KG1 (cell line): ENCODE data around the gene FRZB.
"Not testable (repeated sequence)": the region's sequence is repeated elsewhere in the genome, so short reads cannot be mapped to it uniquely, and the experiment has no call there.

Experiments
- DNase-seq: peaks from one replicate; lab custom pipeline; 2025; lab: John Stamatoyannopoulos, UW

FRZB gene, protein sequence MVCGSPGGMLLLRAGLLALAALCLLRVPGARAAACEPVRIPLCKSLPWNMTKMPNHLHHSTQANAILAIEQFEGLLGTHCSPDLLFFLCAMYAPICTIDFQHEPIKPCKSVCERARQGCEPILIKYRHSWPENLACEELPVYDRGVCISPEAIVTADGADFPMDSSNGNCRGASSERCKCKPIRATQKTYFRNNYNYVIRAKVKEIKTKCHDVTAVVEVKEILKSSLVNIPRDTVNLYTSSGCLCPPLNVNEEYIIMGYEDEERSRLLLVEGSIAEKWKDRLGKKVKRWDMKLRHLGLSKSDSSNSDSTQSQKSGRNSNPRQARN

GRCh38 chr2:182866461-182867406 is at the start of gene FRZB:
Gene FRZB (minus strand): TSS chr2:182866637. CDS start chr2:182866552, 85 bp downstream.
- no peak for DNase-seq

DNA sequence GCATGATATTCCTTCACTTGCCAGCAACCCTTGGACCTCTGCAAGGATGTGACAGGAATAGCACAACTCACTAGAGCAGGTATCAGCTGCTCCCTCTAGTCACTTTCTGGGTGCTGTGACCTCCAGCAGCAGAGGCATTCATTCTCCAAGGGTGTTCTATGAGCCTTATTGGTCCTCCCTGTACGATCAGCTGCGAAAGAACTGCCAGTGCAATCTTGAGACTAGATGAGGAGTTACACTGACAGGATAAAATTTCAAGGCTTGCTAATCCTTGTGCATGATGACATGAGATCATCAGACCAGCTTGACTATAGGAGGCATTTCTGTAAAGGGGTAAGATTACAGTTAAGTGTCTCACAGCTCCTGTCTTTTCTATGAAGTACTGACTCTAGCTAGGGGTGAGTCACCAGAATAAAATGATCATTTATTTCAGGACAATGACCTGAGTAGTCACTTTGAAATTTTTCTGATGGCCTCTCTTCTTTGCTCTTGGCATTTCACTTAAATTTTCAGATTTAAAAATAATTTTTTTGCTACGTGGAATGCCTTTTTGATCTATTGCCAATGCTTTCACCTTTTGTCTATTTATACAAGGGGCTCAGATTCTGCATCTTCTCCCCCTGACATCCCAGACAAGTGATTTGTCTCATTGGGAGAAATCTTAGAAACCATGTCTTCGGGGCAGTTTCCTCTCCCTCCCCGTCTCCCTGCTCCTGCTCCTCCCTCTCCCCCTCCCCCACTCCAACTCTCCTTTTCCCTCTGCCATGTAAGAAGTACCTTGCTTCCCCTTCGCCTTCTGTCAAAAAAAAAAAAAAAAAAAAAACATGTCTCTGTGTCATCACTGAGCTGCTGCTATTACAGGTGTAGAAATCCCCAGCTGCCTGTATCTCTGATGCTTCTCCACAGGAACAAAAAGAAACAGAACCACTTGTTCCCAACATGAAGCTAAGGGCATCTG is 49.2 kb upstream of the FRZB start:
- no peak for DNase-seq

DNA sequence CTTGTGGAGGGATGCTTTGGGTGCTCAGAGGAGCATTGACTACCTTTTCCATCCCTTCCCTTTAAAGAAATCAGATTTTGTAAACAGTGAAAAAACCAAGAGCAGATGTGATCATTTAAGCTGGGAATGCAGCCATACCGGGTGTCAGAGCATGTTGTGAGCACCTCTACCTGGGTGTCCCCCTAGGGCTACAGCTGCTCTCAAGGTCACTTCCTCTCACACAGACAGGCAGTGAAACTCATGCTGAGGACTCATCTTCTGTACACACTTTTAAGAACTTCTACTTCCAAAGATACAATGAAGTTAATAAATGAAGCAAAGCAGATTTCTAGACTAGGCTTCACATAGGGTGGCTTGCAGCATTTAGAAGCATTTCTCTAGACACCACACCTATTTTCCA is 48.4 kb upstream of the FRZB start:
- DNase-seq, result no peak

DNA sequence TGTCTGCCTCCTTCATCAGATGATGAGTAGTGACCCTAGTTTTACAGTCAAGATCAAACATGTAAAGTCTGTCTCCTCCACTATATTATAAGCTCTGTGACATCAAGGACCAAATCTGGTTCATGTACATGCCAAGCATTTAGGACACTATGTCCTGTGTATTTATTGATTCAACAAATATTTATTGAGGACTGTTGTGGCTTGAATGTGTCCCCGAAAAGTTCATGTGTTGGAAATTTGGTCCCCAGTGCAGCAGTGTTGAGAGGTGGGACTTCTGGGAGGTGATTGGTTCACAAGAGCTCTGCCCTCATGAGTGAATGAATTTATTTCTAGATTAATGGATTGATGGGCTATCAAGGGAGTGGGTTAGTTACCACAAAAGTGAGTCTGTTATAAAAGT is 46.6 kb upstream of the FRZB start:
- DNase-seq, result no peak

GRCh38 chr2:182912518-182912915 is 46.1 kb upstream of the FRZB start:
- DNase-seq, result no peak

DNA sequence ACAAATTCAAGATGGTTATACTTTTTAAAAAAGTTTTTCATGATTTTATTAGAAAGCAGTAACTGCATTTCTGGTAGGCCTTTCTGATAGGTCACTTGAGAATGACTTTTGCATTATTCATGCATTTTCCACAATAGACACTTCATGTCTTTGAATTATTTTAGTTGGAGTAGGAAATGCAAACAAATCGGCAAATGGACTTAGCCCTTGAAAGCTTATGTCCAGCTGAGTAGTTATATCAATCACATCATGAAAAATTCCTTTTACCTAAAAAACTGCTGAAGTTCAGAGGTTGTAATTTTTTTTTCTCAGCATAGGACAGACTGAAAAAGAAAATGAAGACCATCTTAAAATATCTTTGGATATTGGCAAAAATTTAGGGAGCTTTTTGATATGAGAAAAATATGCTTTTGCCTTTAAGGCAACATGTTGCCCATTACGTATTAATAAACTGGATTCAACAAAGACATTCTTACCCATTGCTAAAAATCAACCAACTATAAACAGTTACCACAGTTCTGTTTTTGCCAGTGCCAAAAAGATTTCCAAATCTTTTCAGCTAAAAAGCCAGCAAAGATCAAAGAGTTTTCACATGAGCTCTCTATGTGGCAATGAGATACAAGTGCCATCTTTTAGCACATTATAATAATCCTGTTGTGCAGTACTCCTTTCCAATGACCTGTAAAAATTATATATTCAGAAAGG is 45.5 kb upstream of the FRZB start:
- DNase-seq, result no peak

GRCh38 chr2:182910965-182911364 is 44.5 kb upstream of the FRZB start:
- no peak for DNase-seq

DNA sequence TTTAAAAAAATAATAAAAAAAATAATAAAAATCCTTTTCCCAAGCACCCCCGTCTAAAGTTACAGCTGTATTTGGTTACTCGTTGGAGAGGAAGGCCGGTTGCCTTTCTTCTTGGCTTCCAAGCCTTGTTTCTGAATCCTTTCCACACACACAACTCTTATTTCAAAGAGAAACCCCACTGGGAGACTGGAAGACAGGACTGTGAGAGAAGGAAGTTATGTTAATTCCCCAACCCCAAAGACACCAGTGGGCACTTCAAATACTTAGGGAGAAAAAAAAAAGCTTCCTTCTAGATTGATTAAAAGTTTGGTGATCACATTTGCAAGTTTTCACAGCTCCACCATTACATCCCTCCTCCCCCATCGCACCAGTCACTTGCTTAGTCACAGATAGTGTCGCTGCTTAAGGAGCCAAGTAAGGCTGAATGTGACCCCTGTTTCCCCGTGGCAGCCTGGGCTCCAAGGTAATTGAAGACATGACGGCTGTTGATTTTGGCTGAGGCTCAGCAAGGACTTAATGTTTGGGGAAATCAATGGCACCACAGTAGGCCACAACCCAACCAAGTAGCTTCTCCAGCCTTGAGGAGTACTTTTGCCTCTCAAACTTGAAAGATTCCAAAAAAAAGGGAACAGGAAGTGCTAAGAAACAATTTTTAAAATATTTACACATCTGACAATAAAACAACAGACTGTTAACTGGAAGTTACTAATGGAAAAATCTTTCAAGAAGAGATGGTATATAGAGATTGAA is 40.8 kb upstream of the FRZB start:
- DNase-seq, result no peak

DNA sequence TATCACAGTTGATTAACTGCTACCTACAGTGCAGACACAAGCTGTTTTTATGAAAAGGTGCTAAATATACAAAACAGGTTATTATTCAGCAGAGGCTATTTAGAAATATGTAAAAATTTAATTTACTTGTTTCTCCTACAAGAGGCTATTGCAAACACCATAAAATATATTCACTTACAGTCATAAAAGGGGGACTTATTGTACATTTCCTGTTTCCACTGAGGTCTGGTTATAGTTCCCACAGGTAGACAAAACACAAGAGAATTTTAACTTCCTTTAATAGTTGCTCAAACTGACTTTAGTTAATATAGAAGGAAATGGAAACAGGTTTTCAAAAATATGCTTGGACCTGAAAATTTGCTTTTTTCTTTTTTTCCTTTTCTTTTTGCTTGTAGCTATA is 40.0 kb upstream of the FRZB start:
- DNase-seq, result no peak

- no peak for DNase-seq
Measured at GRCh38 chr2:182904844-182905243, 38.4 kb upstream of the FRZB start.

GRCh38 chr2:182903566-182903965 is 37.1 kb upstream of the FRZB start:
- no peak for DNase-seq

GRCh38 chr2:182901748-182902147 is 35.3 kb upstream of the FRZB start:
- DNase-seq, result no peak

GRCh38 chr2:182898718-182899117 is 32.3 kb upstream of the FRZB start:
- no peak for DNase-seq

- DNase-seq, result no peak
Measured at GRCh38 chr2:182897137-182897536, 30.7 kb upstream of the FRZB start.

DNA sequence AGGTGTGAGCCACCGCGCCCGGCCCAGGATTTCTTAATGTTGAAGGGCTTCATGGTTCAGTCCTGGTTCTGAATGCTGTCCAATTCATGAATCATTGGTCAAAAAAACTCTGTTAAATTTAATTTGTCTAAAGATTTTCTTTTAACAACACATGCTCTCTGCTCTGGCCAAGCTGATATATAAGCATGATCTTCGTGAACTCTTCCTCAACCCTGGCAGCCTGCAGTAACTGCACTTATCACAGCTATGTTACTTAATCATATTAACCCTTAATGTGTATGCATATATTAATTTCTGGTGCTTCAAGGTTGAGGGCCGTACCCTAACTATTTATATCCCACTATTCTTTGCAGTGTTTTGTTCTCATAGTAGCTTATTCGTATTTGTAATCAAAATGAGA is 29.4 kb upstream of the FRZB start:
- no peak for DNase-seq

DNA sequence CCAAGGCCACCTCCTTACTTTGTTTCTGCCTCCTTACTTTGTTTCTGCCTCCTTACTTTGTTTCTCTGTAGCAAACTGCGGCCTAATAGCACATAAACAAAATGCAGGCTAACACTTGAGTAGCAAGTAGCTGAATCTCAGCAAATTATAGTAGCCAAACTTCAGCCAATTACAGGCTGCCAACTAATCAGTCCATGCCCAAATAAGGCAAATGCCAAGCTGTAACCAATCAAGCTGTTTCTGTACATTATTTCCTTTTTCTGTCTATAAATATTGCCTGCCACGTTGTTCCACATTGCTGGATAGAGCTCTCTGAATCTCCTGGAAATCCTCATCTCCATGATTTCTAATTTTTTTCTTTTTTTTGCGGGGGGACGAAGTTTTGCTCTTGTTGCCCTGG is 28.7 kb upstream of the FRZB start:
- DNase-seq, result no peak

DNA sequence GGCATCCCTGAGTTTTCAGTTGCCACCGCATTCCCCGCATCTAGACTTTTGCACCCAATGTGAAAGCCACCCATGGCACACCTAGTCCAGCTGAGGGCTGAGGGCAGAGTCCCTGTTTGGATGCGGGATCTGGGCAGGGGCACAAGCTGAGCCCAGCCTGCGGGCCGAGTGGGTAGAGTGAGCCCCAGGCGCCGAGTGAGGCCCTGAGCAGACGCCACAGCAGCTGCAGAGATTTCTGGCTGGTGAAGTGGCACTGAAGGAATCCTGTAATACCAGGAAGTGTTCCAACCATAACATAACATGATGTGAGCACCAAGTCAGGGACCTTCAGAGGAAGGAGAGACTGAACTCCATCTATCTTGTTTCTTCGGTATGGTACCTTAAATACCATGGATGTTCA is 27.7 kb upstream of the FRZB start:
- DNase-seq, result no peak

GRCh38 chr2:182893666-182894065 is 27.2 kb upstream of the FRZB start:
- no peak for DNase-seq

DNA sequence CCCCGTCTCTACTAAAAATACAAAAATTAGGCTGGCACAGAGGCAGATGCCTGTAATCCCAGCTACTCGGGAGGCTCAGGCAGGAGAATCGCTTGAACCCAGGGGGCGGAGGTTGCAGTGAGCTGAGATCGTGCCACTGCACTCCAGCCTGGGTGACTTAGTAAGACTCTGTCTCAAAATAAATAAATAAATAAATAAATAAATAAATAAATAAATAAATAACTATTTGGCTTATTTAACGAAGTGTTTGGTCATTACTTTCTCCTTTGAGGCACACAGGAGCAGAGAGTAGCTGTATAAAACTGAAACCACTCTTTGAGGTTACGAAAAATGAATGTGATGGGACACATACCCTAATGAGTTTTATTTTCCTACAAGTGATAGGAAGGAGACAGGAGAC is 26.6 kb upstream of the FRZB start:
- DNase-seq, result not testable (repeated sequence)

GRCh38 chr2:182891611-182892010 is 25.2 kb upstream of the FRZB start:
- no peak for DNase-seq
